Keratinocyte (primary cell): ENCODE results near the gene ARHGAP31. TPM values are rescaled to one million over a fixed set of nuclear protein-coding genes. Genes with fewer than 3 reads are reported as not detected.

Experiments
- DNase-seq: peaks from one replicate; pipeline ENCODE4 v3.0.0-alpha.2; 2011; ENCODE audit warnings: low read depth, missing footprints, low spot score
- FAIRE-seq: peaks from 2 replicates; lab custom pipeline; 2011; peaks lifted over from hg19 to GRCh38; lab: Jason Lieb, UNC
- H2AFZ ChIP-seq: 2 replicates; pipeline ENCODE4 v1.6.0; 2012; ENCODE audit warnings: low read length, control low read depth, inconsistent platforms; ENCODE audit not compliant: control insufficient read depth
- H3K27ac ChIP-seq: 2 replicates; pipeline ENCODE4 v1.5.1; 2011; ENCODE audit warnings: low read length; ENCODE audit not compliant: control insufficient read depth, insufficient read depth
- H3K27me3 ChIP-seq: 3 replicates; pipeline ENCODE4 v1.6.0; 2011; ENCODE audit warnings: low read length; ENCODE audit not compliant: control insufficient read depth, insufficient read depth; ENCODE audit errors: extremely low read depth
- H3K36me3 ChIP-seq, 2 experiments: 2 replicates in 1 of 2; 3 replicates in 1 of 2; pipeline ENCODE4 v1.5.1; 2011; ENCODE audit warnings: low read length in 2 of 2, mild to moderate bottlenecking in 1 of 2; ENCODE audit not compliant: control insufficient read depth in 2 of 2, insufficient read depth in 2 of 2; ENCODE audit errors: extremely low read depth in 1 of 2
- H3K4me1 ChIP-seq: 3 replicates; pipeline ENCODE4 v1.5.1; 2011; ENCODE audit warnings: low read length; ENCODE audit not compliant: control insufficient read depth, insufficient read depth; ENCODE audit errors: extremely low read depth
- H3K4me2 ChIP-seq: 3 replicates; pipeline ENCODE4 v1.6.0; 2011; ENCODE audit warnings: low read depth, low read length; ENCODE audit not compliant: control insufficient read depth, insufficient read depth; ENCODE audit errors: extremely low read depth
- H3K4me3 ChIP-seq, 3 experiments: fragments of 200-600 bp in 1 of 3; sonication (generic) in 1 of 3; 2 replicates in 2 of 3; 3 replicates in 1 of 3; pipeline ENCODE4 v1.5.1; 2011 to 2016; ENCODE audit warnings: low read length in 3 of 3, mild to moderate bottlenecking in 3 of 3, control low read depth in 2 of 3, inconsistent platforms in 1 of 3, low read depth in 1 of 3, mixed read lengths in 1 of 3, mixed run types in 1 of 3, moderate library complexity in 1 of 3; ENCODE audit not compliant: control insufficient read depth in 2 of 3, insufficient read depth in 2 of 3; ENCODE audit errors: extremely low read depth in 1 of 3
- H3K79me2 ChIP-seq: 2 replicates; pipeline ENCODE4 v1.6.0; 2012; ENCODE audit warnings: low read length; ENCODE audit not compliant: control insufficient read depth, insufficient read depth
- H3K9ac ChIP-seq: 3 replicates; pipeline ENCODE4 v1.6.0; 2011; ENCODE audit warnings: low read length; ENCODE audit not compliant: control insufficient read depth, insufficient read depth; ENCODE audit errors: extremely low read depth
- H3K9me1 ChIP-seq: 3 replicates; pipeline ENCODE4 v1.6.0; 2011; ENCODE audit warnings: low read length; ENCODE audit not compliant: control insufficient read depth, insufficient read depth; ENCODE audit errors: extremely low read depth
- H3K9me3 ChIP-seq: 2 replicates; pipeline ENCODE4 v1.5.1; 2012; ENCODE audit warnings: low read depth, low read length; ENCODE audit not compliant: control insufficient read depth
- H4K20me1 ChIP-seq: 3 replicates; pipeline ENCODE4 v1.6.0; 2011; ENCODE audit warnings: low read length; ENCODE audit not compliant: control insufficient read depth, insufficient read depth; ENCODE audit errors: extremely low read depth
- CTCF ChIP-seq, 3 experiments: IDR thresholded peaks in 1 of 3; conservative IDR thresholded peaks in 1 of 3; optimal IDR thresholded peaks in 1 of 3; 2 replicates in 2 of 3; 3 replicates in 1 of 3; pipeline versions ENCODE3 to v1.5.1; 2011; ENCODE audit warnings: low read length in 3 of 3, mild to moderate bottlenecking in 3 of 3, moderate library complexity in 2 of 3, control low read depth in 1 of 3, inconsistent platforms in 1 of 3; ENCODE audit not compliant: insufficient read depth in 2 of 3; ENCODE audit errors: extremely low read depth in 1 of 3
- EZH2 ChIP-seq: IDR thresholded peaks from one replicate; pipeline ENCODE4 v1.6.1; 2012; ENCODE audit warnings: inconsistent platforms, mild to moderate bottlenecking, low read length, moderate library complexity
- dilution Hi-C: fragments of 300-500 bp; cut with MboI; formaldehyde crosslinking; loops from one replicate; pipeline ENCODE4 v1.7.0; 2020; ENCODE audit warnings: low sequenced_read_pairs; ENCODE audit not compliant: extremely low pct_ligation_motif_present
- polyA plus RNA-seq, 5 experiments: library from polyadenylated mRNA; depleted of rRNA in 3 of 5; stranded (reverse) in 3 of 5; stranded (forward) in 1 of 5; unstranded in 1 of 5; fragments of >200 nt; gene quantifications; 1 replicate in 1 of 5; 2 replicates in 3 of 5; 3 replicates in 1 of 5; pipeline versions ENCODE4 v1.2.1 to v1.2.3, GENCODE V29; 2011 to 2012; ENCODE audit warnings: missing spikeins in 2 of 5, low read depth in 1 of 5, low replicate concordance in 1 of 5

The ARHGAP31 gene
- polyA plus RNA-seq, 1 donor (not counting 4 experiments of a cell fraction or from before 2014, with no cell fraction given): 3.0 TPM

GRCh38 chr3:119456469-119456868 lies 162.3 kb downstream of the ARHGAP31 start:
- Histone ChIP-seq H3K9me1 (no peaks in the 10 kb centered on the region), H3K9me3 (no peaks in the 10 kb centered on the region), H3K9ac (no peak overlapping the region), H3K4me1 (no peaks in the 10 kb centered on the region), H3K4me3 (no peak overlapping the region), H3K27ac (no peak overlapping the region), H4K20me1 (no peaks in the 10 kb centered on the region), H3K27me3 (no peaks in the 10 kb centered on the region), H3K4me2 (no peak overlapping the region), H2AFZ (no peak overlapping the region), H3K36me3 (peaks cover 20 to 27% of the 10 kb centered on the region in 2 experiments), H3K79me2 (peaks cover 20% of the 10 kb centered on the region)
- dilution Hi-C loops: no loop called here
- no peak for FAIRE-seq
- TF ChIP-seq EZH2 (no peak), CTCF (optimal IDR thresholded peaks at IDR 0.05 in 1 of 3, IDR thresholded peaks at IDR 0.05 in 1 of 3, conservative IDR thresholded peaks at IDR 0.05 in 1 of 3; ENCODE audit: extremely low read depth in 1 of 3, insufficient read depth in 2 of 3, low read length in 3 of 3) (no peak)
- no peak for DNase-seq

- peaks cover 21 to 33% of the 10 kb centered on the region in 2 experiments for H3K36me3 ChIP-seq
- no peak overlapping the region for H3K27ac ChIP-seq
- no peaks in the 10 kb centered on the region for H3K9me1 ChIP-seq
- no peaks in the 10 kb centered on the region for H3K27me3 ChIP-seq
- no peaks in the 10 kb centered on the region for H4K20me1 ChIP-seq
- peaks cover 28% of the 10 kb centered on the region for H3K79me2 ChIP-seq
- H3K4me1 ChIP-seq: peaks cover 6% of the 10 kb centered on the region
- no peak for FAIRE-seq
- no peak overlapping the region for H2AFZ ChIP-seq
- dilution Hi-C loops: no loop called here
- H3K4me2 ChIP-seq: no peak overlapping the region
- DNase-seq: no peak
- no peaks in the 10 kb centered on the region for H3K9me3 ChIP-seq
- no peak for TF ChIP-seq CTCF (optimal IDR thresholded peaks at IDR 0.05 in 1 of 3, IDR thresholded peaks at IDR 0.05 in 1 of 3, conservative IDR thresholded peaks at IDR 0.05 in 1 of 3; ENCODE audit: extremely low read depth in 1 of 3, insufficient read depth in 2 of 3, low read length in 3 of 3)
- no peak for TF ChIP-seq EZH2
- no peak overlapping the region for H3K4me3 ChIP-seq
- H3K9ac ChIP-seq: no peak overlapping the region
These were observed 163.1 kb downstream of the ARHGAP31 start for GRCh38 chr3:119457246-119457645.
